ACC112 (cell line): ENCODE data around the gene RNF114.

Experiments used
- H2AFZ ChIP-seq: fragments of 200-600 bp; sonication (generic); one replicate; pipeline ENCODE4 v1.6.0; 2017; ENCODE audit warnings: antibody characterized with exemption, low read length; ENCODE audit not compliant: unreplicated experiment
- H3K27ac ChIP-seq: fragments of 200-600 bp; sonication (generic); 2 replicates; pipeline ENCODE4 v1.5.1; 2014; ENCODE audit warnings: low read depth, mild to moderate bottlenecking, antibody characterized with exemption, low read length, moderate library complexity
- H3K27me3 ChIP-seq: fragments of 200-600 bp; sonication (generic); 2 replicates; pipeline ENCODE4 v1.6.1; 2014; ENCODE audit warnings: mild to moderate bottlenecking, antibody characterized with exemption, low read length, moderate library complexity, mixed read lengths; ENCODE audit not compliant: insufficient read depth
- H3K36me3 ChIP-seq: fragments of 200-600 bp; sonication (generic); 2 replicates; pipeline ENCODE4 v1.6.1; 2016; ENCODE audit warnings: mild to moderate bottlenecking, antibody characterized with exemption, low read length, moderate library complexity, mixed read lengths; ENCODE audit not compliant: insufficient read depth
- H3K4me1 ChIP-seq: fragments of 200-600 bp; sonication (generic); one replicate; pipeline ENCODE4 v1.6.1; 2016; ENCODE audit warnings: low read length, mixed read lengths; ENCODE audit not compliant: insufficient read depth, unreplicated experiment, control insufficient read depth
- H3K4me3 ChIP-seq: fragments of 200-600 bp; sonication (generic); 2 replicates; pipeline ENCODE4 v1.5.1; 2014; ENCODE audit warnings: mild to moderate bottlenecking, low read depth, low read length
- H3K79me2 ChIP-seq: fragments of 200-600 bp; sonication (generic); one replicate; pipeline ENCODE4 v1.6.0; 2016; ENCODE audit warnings: low read length; ENCODE audit not compliant: control insufficient read depth, unreplicated experiment, insufficient read depth

The RNF114 gene

GRCh38 chr20:49937027-49937929 is 1.1 kb downstream of the RNF114 start:
- Histone ChIP-seq H2AFZ (no peak overlapping the region), H3K4me1 (peaks cover 22% of the 10 kb centered on the region), H3K4me3 (peak overlapping the region; percentile 93), H3K27me3 (no peaks in the 10 kb centered on the region), H3K79me2 (peaks cover 59% of the 10 kb centered on the region), H3K36me3 (peaks cover 11% of the 10 kb centered on the region), H3K27ac (peak overlapping the region; percentile 58)

GRCh38 chr20:49938173-49939163 is 2.3 kb downstream of the RNF114 start:
- peaks cover 22% of the 10 kb centered on the region for H3K4me1 ChIP-seq
- H3K4me3 ChIP-seq, result peak overlapping the region; percentile 93
- no peaks in the 10 kb centered on the region for H3K27me3 ChIP-seq
- H3K27ac ChIP-seq, result peak overlapping the region; percentile 58
- H3K36me3 ChIP-seq, result peaks cover 16% of the 10 kb centered on the region
- H3K79me2 ChIP-seq, result peaks cover 70% of the 10 kb centered on the region
- no peak overlapping the region for H2AFZ ChIP-seq

GRCh38 chr20:49941456-49941855 is 5.3 kb downstream of the RNF114 start:
- Histone ChIP-seq H3K4me3 (no peak overlapping the region), H3K79me2 (peaks cover 88% of the 10 kb centered on the region), H2AFZ (no peak overlapping the region), H3K36me3 (peaks cover 28% of the 10 kb centered on the region), H3K4me1 (peaks cover 22% of the 10 kb centered on the region), H3K27me3 (no peaks in the 10 kb centered on the region), H3K27ac (no peak overlapping the region)

GRCh38 chr20:49942303-49942702 is 6.1 kb downstream of the RNF114 start:
- Histone ChIP-seq H3K4me1 (peaks cover 22% of the 10 kb centered on the region), H3K36me3 (peaks cover 32% of the 10 kb centered on the region), H2AFZ (no peak overlapping the region), H3K79me2 (peaks cover 79% of the 10 kb centered on the region), H3K27me3 (no peaks in the 10 kb centered on the region), H3K27ac (no peak overlapping the region), H3K4me3 (no peak overlapping the region)

- Histone ChIP-seq H3K4me3 (no peak overlapping the region), H3K4me1 (peaks cover 17% of the 10 kb centered on the region), H3K36me3 (peaks cover 32% of the 10 kb centered on the region), H3K79me2 (peaks cover 73% of the 10 kb centered on the region), H3K27me3 (no peaks in the 10 kb centered on the region), H3K27ac (no peak overlapping the region), H2AFZ (no peak overlapping the region)
Measured at GRCh38 chr20:49942942-49943341, 6.7 kb downstream of the RNF114 start.

- peaks cover 26% of the 10 kb centered on the region for H3K36me3 ChIP-seq
- H3K79me2 ChIP-seq, result peaks cover 52% of the 10 kb centered on the region
- H3K27me3 ChIP-seq, result no peaks in the 10 kb centered on the region
Measured at GRCh38 chr20:49945306-49945700, 9.1 kb downstream of the RNF114 start.

GRCh38 chr20:49945701-49946477 is 9.7 kb downstream of the RNF114 start:
- no peak overlapping the region for H3K4me3 ChIP-seq
- no peaks in the 10 kb centered on the region for H3K27me3 ChIP-seq
- H2AFZ ChIP-seq, result no peak overlapping the region
- H3K36me3 ChIP-seq, result peaks cover 30% of the 10 kb centered on the region
- H3K27ac ChIP-seq, result no peak overlapping the region
- peaks cover 21% of the 10 kb centered on the region for H3K4me1 ChIP-seq
- peaks cover 48% of the 10 kb centered on the region for H3K79me2 ChIP-seq

More at GRCh38 chr20:49945306-49945700, 9.1 kb downstream of the RNF114 start:
- Histone ChIP-seq H3K4me3 (no peak overlapping the region), H2AFZ (no peak overlapping the region), H3K4me1 (peaks cover 15% of the 10 kb centered on the region), H3K27ac (no peak overlapping the region)

GRCh38 chr20:49948178-49948577 is 12.0 kb downstream of the RNF114 start:
- Histone ChIP-seq H3K27ac (peak overlapping the region; percentile 85), H3K4me1 (peaks cover 32% of the 10 kb centered on the region), H2AFZ (no peak overlapping the region), H3K27me3 (no peaks in the 10 kb centered on the region), H3K79me2 (peaks cover 35% of the 10 kb centered on the region), H3K4me3 (no peak overlapping the region), H3K36me3 (peaks cover 36% of the 10 kb centered on the region)

GRCh38 chr20:49948809-49949507 is 12.8 kb downstream of the RNF114 start:
- H2AFZ ChIP-seq, result no peak overlapping the region

More at GRCh38 chr20:49948809-49949507, 12.8 kb downstream of the RNF114 start:
- Histone ChIP-seq H3K27ac (peak overlapping the region; percentile 85), H3K4me1 (peaks cover 32% of the 10 kb centered on the region), H3K4me3 (no peak overlapping the region), H3K36me3 (peaks cover 41% of the 10 kb centered on the region), H3K79me2 (peaks cover 30% of the 10 kb centered on the region), H3K27me3 (no peaks in the 10 kb centered on the region)
